Stimulated activated CD8-positive, alpha-beta memory T cell treated with anti-CD3 and anti-CD28 coated beads, Interleukin-12 subunit alpha, Interleukin-12 subunit beta, amount 100 ng/mL, for 24 hours (primary cell): Measurements from ENCODE around the gene SAMD8.
"Not testable (repeated sequence)": the region's sequence is repeated elsewhere in the genome, so short reads cannot be mapped to it uniquely, and the experiment has no call there.

Experiments used
- DNase-seq: peaks from one replicate; pipeline ENCODE4 v3.0.0-alpha.2; 2020; ENCODE audit errors: extremely low read depth

SAMD8 gene

GRCh38 chr10:75107756-75108683, 3.4 kb upstream of the SAMD8 start:
- no peak for DNase-seq

- DNase-seq = no peak
These were observed 2.6 kb upstream of the SAMD8 start for GRCh38 chr10:75108684-75109458.

GRCh38 chr10:75109459-75109778, 2.0 kb upstream of the SAMD8 start:
- DNase-seq = no peak

GRCh38 chr10:75110006-75110632, 1.3 kb upstream of the SAMD8 start:
- DNase-seq = no peak

DNA sequence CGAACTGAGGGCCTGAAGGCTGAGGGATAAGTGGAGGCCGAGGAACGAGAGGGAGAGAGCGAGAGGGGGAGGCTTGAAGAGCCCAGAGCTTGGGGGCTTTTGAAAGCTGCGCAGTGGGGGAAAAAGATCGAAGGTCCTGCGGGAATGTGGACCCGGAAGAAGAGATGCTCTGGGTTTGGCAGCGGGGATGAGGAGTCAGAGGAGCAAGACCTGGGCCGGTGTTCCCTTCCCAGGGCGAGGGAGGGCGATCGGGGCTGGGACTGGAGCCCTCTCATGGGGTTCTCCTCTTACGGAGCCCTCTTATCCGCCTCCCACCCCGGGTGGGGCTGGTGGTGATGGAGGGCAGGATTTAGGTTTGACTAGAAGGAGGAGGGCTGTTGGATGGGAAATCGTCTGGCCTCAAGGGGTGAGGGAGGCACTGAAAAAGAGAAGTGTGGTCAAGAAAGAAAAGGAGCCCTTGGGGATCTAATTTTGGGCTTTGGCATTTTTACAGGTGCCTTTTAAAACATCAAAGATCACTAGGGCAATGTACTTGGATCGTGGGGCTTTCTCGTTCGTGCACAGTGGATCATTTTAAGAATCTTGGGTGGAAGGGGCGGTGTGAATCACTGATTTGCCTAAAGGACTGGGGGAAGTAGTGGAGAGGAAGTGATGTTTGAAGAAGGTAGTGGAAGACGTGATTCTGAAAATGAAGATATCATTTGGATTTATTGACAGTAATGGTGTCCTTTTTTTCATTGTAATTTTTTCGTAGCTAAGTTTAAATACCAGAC, 637 bp downstream of the SAMD8 start:
- DNase-seq = no peak

- no peak for DNase-seq
These were observed 3.7 kb downstream of the SAMD8 start for GRCh38 chr10:75115137-75115536.

GRCh38 chr10:75116941-75117775, 5.7 kb downstream of the SAMD8 start:
- not testable (repeated sequence) for DNase-seq

DNA sequence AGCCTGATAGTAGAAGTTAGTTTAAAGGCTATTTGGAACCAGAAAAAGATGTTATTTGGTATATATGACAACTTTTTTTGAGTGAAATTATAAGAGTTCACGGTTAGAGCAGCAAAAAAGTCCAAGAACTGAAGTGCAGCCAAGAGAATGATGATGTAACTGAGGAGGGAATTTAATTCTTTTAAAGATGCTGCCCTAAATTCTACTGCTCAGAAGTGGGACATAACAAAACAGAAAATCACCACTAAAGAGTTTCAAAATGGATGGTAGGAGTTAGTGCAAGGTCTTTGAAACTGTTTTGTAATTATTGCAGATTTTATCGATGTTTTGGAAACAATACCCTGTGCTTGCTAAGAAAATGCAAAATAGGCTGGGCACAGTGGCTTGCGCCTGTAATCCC, 6.5 kb downstream of the SAMD8 start:
- DNase-seq = no peak

DNA sequence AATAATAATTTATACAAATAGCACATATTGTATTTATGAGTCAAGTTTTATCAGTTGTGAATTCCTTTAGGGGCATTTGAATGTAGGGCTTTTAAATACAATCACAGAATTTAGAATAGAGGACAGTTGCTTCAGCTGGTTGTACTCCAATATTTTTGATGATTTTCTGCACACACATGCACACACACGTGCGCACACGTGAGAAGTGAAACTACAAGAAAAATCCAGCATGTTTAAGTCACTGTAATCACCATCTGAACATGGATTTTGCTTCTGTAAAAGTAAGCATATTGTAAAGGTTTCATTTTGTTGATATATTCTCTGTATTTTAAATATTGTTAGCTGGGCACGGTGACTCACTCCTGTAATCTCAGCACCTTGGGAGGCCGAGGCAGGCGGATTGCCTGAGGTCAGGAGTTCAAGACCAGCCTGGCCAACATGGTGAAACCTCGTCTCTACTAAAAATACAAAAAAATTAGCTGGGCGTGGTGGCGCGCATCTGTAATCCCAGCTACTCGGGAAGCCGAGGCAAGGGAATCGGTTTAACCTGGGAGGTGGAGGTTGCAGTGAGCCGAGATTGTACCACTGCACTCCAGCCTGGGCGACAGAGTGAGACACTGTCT, 8.1 kb downstream of the SAMD8 start:
- DNase-seq = not testable (repeated sequence)

DNA sequence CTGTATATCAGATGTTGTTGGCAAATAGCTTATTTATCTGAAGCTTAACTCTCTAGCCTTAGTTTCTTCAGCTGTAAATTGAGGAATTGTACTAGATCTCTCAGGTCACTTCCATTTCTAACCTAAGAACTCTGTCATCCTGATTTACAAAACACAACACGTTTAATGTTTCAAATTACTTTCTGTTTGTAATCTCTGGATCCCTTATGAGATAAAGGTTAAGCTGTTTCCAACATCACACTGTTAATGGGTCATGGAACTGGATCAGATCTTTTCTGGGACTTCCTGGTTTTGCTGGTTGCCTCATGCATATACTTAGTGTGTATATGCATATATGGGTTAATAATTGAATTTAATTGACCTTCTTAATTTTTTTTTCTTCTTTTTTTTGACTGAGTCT, 9.9 kb downstream of the SAMD8 start:
- DNase-seq = no peak

DNA sequence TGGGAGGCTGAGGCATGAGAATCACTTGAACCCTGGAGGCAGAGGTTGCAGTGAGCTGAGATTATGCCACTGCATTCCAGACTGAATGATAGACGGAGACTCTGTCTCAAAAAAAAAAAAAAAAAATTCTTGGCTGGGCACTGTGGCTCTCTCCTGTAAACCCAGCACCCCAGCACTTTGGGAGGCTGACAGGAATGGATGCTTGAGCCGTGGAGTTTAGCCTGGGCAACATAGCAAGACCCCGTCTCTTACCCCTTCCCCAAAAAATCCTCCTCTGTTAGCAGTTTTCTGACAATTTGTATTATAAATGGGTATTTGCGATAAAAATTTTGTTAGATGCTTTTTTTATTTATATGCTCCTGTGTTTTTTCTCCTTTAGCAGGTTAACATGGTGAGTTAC, 11.0 kb downstream of the SAMD8 start:
- no peak for DNase-seq

DNA sequence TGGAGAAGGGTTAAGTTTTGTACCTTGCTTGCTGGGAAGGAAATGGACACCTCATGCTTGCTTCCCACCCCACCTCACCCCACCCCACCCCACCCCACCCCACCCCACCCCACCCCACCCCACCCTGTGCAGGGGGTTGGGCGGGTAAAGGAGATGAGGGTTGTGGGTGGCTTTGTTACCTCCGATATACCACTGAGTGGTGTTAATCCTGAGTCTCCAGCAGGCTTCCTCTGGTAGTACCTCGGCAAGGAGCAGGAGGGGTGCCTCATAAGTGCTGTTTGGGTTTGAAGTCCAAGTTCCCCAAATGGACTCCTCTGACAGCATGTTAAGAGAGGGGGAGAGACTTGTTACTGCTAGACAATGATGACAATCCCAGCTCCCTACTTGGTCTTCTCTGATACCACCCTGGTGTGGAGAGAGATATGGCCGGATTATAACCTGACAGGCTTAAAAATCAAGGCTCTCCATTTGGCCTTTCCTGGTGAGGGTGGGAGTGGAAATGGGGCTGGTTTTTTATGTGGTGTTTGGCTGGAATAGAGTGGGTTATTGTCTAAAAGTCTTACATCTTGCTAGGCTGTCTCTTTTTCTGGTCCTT, 11.7 kb downstream of the SAMD8 start:
- DNase-seq = no peak

DNA sequence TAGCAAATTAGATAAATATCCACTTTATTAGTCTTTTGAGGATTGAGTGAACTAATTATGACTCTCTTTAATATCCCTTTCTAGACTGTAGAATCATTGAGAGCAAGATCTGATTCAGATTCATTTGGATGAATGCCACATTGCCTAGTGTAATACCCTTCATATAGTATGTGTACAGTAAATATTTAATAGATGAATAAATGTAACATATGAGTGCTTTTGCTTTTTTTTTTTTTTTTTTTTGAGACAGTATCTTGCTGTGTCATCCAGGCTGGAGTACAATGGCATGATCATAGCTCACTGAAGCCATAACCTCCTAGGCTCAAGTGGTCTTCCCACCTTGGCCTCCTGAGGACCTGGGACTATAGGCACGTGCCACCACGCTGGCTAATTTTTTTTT, 14.8 kb downstream of the SAMD8 start:
- DNase-seq = no peak

DNA sequence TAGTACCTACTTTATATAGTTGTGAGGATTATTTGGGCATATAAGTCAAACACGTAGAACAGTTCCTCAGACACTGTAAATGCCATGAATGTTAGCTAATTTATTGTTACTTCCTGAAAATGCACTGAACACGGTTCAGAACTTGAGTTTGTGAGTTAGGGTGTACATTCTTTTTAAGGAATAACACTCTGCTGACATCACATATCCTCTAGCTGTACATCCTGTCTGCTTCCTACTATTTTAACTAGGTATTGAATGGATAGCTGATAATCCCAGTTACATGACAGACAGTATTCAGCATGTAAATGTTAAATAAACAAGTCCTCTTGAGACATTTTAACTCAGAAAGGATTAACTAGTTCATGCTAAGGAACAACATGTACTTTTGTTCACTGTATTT, 16.0 kb downstream of the SAMD8 start:
- DNase-seq = no peak

GRCh38 chr10:75128985-75129384, 17.5 kb downstream of the SAMD8 start:
- DNase-seq = not testable (repeated sequence)

GRCh38 chr10:75129537-75129936, 18.1 kb downstream of the SAMD8 start:
- no peak for DNase-seq

GRCh38 chr10:75133701-75134100, 22.2 kb downstream of the SAMD8 start:
- DNase-seq = not testable (repeated sequence)

DNA sequence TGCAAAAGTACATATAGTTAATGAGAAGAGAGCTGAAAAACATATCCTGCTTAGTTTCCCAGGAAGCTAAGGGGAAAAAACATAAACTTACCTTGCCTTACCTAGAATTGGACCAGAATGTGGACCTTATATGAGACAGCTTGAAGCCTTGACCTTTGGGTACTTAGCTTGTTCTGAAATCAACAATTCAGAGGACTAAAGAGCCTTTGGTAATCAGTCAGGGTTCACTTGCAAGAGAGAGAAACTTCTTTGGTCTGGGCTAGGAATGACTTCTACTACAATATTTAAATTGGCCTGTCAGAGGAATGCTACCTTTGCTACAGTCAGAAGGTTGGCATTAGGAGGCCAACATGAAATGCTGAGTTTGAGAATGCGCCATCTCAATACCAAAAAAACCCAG, 24.9 kb downstream of the SAMD8 start:
- DNase-seq = no peak

DNA sequence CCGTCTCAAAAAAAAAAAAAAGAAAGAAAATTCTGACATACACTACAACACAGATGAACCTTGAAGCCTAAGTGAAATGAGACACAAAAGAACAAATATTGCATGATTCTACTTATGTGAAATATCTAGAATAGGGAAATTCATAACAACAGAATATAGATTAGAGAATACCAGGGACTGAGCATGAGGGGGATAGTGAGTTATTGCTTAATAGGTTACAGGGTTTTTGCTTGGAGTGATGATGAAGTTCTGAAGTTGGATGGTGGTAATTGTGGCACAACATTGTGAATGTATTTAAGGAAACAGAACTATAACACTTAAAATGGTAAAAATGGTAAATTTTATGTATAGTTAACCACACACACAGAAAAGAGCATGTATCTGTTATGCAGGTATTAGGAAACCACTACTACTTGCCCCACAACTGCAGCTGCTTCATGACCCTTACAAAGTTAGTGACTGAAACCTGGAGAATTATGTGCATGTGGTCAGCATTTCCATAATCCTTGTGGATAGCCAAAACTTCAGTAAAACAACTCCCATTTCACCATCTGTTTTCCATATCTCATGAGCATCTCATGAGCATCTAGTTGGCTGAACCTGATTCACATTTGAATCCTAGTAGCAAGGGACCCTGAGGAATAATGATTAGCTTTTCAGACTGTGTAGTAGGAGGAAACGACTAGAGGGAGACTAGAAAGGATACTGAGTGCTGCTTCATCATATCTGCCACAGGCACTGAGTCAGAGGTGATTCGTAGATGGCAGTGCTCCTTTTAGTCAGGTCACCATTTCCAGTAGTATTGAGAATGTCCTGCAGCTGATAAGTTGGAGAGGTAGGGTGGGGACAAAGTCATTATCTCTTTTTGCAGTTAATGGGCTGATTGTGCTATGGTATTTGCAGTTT, 26.3 kb downstream of the SAMD8 start:
- no peak for DNase-seq
